ENCODE data around the gene HHAT. TPM values are rescaled to one million over a fixed set of nuclear protein-coding genes. Genes with fewer than 3 reads are reported as not detected.

HHAT gene
- total and polyA plus RNA-seq, 2 of the 4 experiments (the other 2 are of a cell fraction), result 1.7 to 2.5 TPM

GRCh38 chr1:210688512-210689234, 360.0 kb downstream of the HHAT start:
- Histone ChIP-seq H3K56ac (ENCODE audit: extremely low read depth, insufficient read depth, low read length) (no peak overlapping the region), H2BK5ac (ENCODE audit: low read depth, low read length, poor library complexity, severe bottlenecking) (no peak overlapping the region), H3K9me3 (ENCODE audit: control insufficient read depth, insufficient read depth, low read length) (no peaks in the 10 kb centered on the region), H2BK120ac (ENCODE audit: low read depth, low read length) (no peak overlapping the region), H3K9ac (ENCODE audit: low read depth, low read length) (no peak overlapping the region), H3K4me2 (ENCODE audit: low read depth, low read length) (no peak overlapping the region), H3K9me1 (ENCODE audit: insufficient read depth, low read length) (0 out of 2 replicates have a peak, but pooled peaks cover 2% of the 10 kb centered on the region), H3K79me1 (ENCODE audit: low read depth in 1 of 2, low read length in 2 of 2) (no peaks in the 10 kb centered on the region), H3K14ac (replicated peaks; ENCODE audit: low read depth, low read length) (no peak overlapping the region), H3K27ac (ENCODE audit: insufficient read depth, low read length) (no peak overlapping the region), H2BK20ac (ENCODE audit: low read depth, low read length) (no peak overlapping the region), H2AK5ac (ENCODE audit: low read depth, low read length) (no peak overlapping the region), H2AK9ac (replicated peaks; ENCODE audit: low read depth, low read length, poor library complexity) (no peak overlapping the region), H3K27me3 (ENCODE audit: control insufficient read depth, insufficient read depth, low read length) (no peaks in the 10 kb centered on the region), H3K4me1 (ENCODE audit: control insufficient read depth, insufficient read depth, low read length) (peaks cover 3% of the 10 kb centered on the region; the same call in 1 of the 2 replicates), H3K18ac (ENCODE audit: low read depth, low read length) (no peak overlapping the region), H4K20me1 (ENCODE audit: insufficient read depth, low read length) (no peaks in the 10 kb centered on the region), H4K5ac (ENCODE audit: low read depth, low read length) (no peak overlapping the region), H3K36me3 (ENCODE audit: control insufficient read depth, insufficient read depth, low read length) (no peaks in the 10 kb centered on the region), H2AFZ (replicated peaks; ENCODE audit: low read length, poor library complexity) (no peak overlapping the region), H4K91ac (ENCODE audit: insufficient read depth, low read depth, low read length) (no peak overlapping the region), H4K8ac (ENCODE audit: low read depth in 2 of 2, low read length in 2 of 2) (no peak overlapping the region), H3K4me3 (ENCODE audit: insufficient read depth, low read depth, low read length) (no peak overlapping the region), H3K4ac (ENCODE audit: low read depth, low read length) (no peak overlapping the region; the same call in 1 of the 2 replicates), H3K23ac (ENCODE audit: low read depth, low read length) (no peak overlapping the region), H2BK15ac (ENCODE audit: low read depth, low read length) (no peak overlapping the region)
- CTCF ChIA-PET, result interaction anchor here (0.6 kb wide), 1 partner anchor 499 kb away, joined by 6 read pairs; no protein-coding TSS in a partner anchor
- dilution Hi-C loops (cut with HindIII; ENCODE audit: low sequenced_read_pairs, unreplicated experiment) (no loop called here), in situ Hi-C loops (cut with MboI; ENCODE audit: low sequenced_read_pairs) (no loop called here), intact Hi-C loops (cut with micrococcal nuclease) (no loop called here)
- DNase-seq (peak; percentile 51), ATAC-seq (ENCODE audit: low read depth) (peak; percentile 72)
- POLR2A ChIA-PET (ENCODE audit: unreplicated experiment), result no interaction called here
- WGBS, 2 experiments (ENCODE audit: extremely low coverage in 2 of 2, insufficient read length in 1 of 2), result no CpG with 5 or more reads among the region's 1 CpG
- TF ChIP-seq FOS (IDR thresholded peaks at IDR 0.05; ENCODE audit: low read depth, low read length) (no peak), CEBPB (IDR thresholded peaks at IDR 0.05; ENCODE audit: low read depth, low read length) (peak; percentile 68), USF2 (IDR thresholded peaks at IDR 0.05; ENCODE audit: low read depth, low read length) (no peak)
- no TSS peak for BruUV-seq (replicated peaks)
